Sigmoid colon (tissue), 4 donors: Measurements from ENCODE around the gene HIBADH.

Experiments
- EP300 ChIP-seq, 4 donors: sonication (generic); formaldehyde crosslinking; IDR thresholded peaks; one replicate each; pipeline ENCODE4 v1.6.1; 2017; ENCODE audit warnings: antibody characterized with exemption in 4 of 4
- POLR2A ChIP-seq, 2 donors: fragments of 450-650 bp; IDR thresholded peaks; one replicate each; pipeline ENCODE4 v1.6.1; 2016; ENCODE audit warnings: antibody characterized with exemption in 2 of 2, mild to moderate bottlenecking in 2 of 2, moderate library complexity in 2 of 2
- POLR2AphosphoS5 ChIP-seq, 4 donors: sonication (generic); formaldehyde crosslinking; IDR thresholded peaks; one replicate each; pipeline ENCODE4 v1.6.1; 2017; ENCODE audit warnings: antibody characterized with exemption in 4 of 4

DNA sequence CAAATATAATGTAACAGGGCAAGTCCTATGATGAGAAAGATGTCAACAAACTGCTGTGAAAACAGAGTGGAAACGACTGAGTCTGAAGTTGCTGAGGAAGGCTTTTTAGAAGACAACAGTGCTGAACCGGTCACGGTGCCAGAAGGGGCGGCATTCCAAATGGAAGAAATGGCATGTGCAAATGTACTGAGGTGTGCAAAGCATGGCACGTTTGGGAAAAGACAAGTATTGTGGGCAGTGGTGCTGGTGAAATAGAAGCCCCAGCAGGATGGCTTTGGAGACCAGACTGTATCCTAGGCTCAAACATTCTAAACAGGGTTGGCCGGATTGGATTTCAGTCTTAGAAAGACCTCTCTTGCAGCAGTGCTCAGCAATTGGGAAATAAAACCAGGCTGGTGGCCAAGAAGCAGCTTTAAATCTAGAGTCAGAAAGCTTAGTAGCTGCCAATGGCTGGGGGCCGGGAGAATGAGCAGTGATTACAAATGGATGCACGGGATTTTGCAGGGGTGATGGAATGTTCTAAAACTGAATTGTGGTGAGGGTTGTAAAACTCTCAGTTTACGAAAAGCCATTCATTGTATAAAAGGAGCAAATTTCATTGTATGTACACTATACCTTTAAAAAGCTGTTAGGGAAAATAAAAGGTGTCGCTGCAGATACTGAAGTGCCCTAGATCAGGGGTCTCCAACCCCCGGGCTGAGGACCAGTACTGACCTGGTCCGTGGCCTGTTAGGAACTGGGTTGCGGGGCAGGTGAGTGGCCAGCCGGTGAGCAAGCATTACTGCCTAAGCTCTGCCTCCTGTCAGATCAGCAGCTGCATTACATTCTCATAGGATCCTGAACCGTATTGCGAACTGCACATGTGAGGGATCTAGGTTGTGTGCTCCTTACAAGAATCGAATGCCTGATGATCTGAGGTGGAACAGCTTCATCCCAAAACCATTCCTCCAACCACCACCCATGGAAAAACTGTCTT is 141.6 kb downstream of the HIBADH start:
- no peak for TF ChIP-seq EP300 (IDR thresholded peaks at IDR 0.05)
- no peak for TF ChIP-seq POLR2A (IDR thresholded peaks at IDR 0.05)
- no peak for TF ChIP-seq POLR2AphosphoS5 (IDR thresholded peaks at IDR 0.05)
